ENCODE data around the gene SENP6.
"Not testable (repeated sequence)": the region's sequence is repeated elsewhere in the genome, so short reads cannot be mapped to it uniquely, and the experiment has no call there.

Gene SENP6

DNA sequence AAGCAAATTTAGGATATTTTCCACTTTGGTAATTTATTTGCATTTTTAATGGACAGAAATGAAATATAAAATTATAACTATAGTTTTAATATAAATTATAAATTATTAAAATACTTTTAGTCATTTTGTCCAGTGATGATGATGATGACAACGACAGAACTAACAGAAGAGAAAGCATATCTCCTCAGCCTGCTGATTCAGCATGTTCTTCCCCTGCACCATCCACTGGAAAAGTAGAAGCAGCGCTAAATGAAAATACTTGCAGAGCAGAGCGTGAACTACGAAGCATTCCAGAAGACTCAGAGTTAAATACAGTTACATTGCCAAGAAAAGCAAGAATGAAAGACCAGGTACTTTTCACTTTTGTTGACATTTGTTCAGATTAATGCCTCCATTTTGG is 64.9 kb downstream of the SENP6 start:
- DNase-seq = no peak

DNA sequence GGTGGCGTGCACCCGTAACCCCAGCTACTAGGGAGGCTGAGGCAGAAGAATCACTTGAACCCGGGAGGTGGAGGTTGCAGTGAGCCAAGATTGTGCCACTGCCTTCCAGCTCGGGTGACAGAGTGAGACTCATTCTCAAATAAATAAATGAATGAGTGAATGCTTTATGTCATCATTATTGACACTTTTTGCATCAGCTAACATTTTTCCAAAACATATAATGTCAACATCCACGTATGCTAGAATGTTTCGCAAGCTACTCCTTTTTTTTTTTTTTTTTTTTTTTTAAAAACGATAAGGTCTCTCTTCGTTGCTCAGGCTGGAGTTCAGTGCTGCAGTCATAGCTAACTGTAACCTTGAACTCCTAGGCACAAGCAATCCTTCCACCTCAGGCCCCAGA is 72.2 kb downstream of the SENP6 start:
- no peak for DNase-seq

DNA sequence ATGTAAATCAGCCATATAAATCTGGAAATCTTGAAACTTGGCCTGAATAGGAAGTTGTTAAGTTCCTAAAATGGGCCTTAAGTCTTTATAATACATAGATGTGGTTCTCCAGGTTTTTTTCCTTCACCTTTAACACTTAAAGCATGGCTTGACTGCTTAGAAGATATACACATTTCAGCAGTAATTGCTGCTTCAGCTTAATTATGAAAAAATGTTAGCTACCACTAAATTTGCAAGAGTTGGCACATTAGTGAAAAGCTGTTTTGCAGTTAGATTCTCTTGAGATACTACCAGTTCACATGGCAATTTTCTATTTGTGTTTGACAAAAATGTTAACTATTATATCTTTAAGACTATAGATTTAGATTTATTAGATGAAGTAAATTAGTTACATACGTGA is 74.7 kb downstream of the SENP6 start:
- no peak for DNase-seq

DNA sequence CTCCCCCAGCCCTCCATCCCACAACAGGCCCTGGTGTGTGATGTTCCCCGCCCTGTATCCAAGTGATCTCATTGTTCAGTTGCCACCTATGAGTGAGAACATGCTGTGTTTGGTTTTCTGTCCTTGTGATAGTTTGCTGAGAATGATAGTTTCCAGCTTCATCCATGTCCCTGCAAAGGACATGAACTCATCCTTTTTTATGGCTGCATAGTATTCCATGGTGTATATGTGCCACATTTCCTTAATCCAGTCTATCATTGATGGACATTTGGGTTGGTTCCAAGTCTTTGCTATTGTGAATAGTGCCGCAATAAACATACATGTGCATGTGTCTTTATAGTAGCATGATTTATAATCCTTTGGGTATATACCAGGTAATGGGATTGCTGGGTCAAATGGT is 80.9 kb downstream of the SENP6 start:
- not testable (repeated sequence) for DNase-seq

DNA sequence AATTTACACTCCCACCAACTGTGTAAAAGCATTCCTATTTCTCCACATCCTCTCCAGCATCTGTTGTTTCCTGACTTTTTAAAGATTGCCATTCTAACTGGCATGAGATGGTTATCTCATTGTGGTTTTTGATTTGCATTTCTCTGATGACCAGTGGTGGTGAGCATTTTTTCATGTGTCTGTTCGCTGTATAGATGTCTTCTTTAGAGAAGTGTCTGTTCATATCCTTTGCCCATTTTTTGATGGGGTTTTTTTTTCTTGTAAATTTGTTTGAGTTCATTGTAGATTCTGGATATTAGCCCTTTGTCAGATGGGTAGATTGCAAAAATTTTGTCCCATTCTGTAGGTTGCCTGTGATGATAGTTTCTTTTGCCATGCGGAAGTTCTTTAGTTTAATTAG is 81.3 kb downstream of the SENP6 start:
- DNase-seq = not testable (repeated sequence)

DNA sequence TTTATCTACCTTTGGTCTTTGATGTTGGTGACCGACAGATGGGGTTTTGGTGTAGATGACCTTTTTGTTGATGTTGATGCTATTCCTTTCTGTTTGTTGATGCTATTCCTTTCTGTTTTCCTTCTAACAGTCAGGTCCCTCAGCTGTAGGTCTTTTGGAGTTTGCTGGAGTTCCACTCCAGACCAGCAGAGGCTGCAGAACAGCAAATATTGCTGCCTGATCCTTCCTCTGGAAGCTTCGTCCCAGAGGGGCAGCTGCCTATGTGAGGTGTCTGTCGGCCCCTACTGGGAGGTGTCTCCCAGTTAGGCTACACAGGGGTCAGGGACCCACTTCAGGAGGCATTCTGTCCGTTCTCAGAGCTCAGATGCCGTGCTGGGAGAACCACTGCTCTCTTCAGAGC is 85.9 kb downstream of the SENP6 start:
- DNase-seq = not testable (repeated sequence)

DNA sequence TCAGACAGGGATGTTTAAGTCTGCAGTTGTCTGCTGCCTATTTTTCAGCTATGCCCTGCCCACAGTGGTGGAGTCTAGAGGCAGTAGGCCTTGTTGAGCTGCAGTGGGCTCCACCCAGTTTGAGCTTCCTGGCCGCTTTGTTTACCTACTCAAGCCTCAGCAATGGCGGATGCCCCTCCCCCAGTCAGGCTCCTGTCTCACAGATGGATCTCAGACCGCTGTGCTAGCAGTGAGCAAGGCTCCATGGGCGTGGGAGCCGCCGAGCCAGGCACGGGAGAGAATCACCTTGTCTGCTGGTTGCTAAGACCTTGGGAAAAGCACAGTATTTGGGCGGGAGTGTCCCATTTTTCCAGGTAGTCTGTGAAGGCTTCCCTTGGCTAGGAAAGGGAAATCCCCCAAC is 86.3 kb downstream of the SENP6 start:
- DNase-seq = not testable (repeated sequence)

DNA sequence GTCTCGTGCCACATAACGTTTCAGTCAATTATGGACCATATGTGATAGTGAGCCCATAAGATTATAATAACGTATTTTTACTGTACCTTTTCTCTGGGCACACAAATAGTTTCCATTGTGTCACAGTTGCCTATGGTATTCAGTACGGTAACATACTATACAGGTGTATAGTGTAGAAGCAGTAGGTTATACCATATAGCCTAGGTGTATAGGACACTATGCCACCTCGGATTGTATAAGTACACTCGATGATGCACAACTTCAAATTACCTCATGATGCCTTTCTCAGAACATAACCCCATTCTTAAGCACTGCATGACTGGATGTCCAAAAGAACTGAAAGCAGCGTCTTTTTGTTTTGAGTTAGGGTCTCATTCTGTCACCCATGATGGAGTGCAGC is 87.9 kb downstream of the SENP6 start:
- no peak for DNase-seq

DNA sequence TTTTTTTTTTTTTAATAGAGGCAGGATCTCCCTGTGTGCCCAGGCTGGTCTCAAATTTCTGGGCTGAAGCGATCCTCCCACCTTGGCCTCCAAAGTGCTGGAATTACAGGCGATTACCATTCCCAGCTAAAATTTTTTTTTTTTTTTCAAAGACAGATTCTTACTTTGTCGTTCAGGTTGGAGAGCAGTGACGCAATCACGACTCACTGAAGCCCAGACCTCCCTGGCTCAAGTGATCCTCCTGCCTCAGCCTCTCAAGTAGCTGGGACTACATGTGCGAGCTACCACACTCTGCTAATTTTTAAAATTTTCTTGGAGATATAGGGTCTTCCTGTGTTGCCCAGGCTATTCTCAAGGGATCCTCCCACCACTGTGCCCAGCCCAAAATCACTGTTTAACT is 89.3 kb downstream of the SENP6 start:
- DNase-seq = no peak

DNA sequence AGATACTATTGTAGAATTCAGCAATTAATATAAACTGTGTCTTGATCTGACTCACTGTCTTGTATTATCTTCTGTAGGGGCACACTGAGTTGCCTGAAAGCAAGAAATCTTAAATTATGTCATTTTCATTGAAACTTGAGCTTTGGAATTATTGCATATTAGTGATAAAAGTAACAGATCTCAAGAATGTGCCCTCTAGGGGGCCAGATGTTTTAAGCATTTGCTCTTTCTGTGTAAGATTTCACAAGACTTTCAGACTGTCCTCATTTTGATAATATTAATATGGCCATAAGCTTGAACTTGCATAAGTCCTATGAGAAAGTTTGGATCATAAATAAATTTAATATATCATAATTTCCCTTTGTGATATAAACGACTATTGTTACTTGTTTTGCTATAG is 91.9 kb downstream of the SENP6 start:
- no peak for DNase-seq

DNA sequence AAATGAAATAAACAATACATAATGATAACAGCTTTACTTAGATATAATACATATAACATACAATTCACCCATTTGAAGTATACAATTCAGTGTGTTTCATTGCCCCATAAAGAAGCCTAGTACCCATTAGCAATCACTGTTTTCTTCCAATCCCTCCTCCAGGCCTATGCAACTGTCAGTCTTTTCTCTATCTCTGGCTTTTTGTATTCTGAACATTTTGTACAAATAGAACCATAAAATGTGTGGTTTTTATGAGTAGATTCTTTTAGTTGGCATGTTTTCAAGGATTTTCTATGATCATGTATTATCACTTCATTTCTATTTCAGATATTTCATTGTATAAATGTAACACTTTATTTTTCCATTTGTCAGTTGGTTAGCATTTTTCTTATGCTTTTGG is 92.7 kb downstream of the SENP6 start:
- DNase-seq = no peak

DNA sequence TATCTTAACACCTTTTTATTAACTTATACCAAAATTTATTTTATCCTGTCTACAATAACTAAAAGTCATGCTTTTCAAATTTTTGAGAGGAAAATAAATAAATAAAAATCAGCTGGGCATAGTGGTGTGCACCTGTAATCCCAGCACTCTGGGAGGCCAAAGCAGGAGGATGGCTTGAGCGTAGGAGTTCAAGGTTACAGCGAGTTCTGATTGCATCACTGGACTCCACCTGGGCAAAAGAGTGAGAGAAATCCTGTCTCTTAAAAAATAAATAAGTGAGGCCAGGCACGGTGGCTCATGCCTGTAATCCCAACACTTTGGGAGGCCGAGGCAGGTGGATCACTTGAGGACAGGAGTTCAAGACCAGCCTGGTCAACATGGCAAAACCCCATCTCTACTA is 106.7 kb downstream of the SENP6 start:
- not testable (repeated sequence) for DNase-seq

DNA sequence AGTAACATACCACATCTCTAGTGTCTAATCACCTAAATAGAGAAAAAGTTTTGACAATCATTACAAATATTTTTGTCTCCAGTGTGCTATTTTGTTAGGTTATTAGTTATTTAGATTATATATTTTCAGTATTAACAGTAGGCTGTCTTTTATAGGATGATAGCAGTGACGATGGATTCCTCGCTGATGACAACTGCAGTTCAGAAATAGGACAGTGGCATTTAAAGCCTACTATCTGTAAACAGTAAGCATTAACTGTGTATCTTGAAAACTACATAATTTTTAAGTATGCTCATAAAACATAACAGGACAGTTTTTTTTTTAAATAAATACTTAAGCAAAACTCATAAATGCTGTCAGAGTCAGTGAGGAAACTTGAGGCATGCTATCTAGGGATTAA is 109.5 kb downstream of the SENP6 start:
- no peak for DNase-seq

DNA sequence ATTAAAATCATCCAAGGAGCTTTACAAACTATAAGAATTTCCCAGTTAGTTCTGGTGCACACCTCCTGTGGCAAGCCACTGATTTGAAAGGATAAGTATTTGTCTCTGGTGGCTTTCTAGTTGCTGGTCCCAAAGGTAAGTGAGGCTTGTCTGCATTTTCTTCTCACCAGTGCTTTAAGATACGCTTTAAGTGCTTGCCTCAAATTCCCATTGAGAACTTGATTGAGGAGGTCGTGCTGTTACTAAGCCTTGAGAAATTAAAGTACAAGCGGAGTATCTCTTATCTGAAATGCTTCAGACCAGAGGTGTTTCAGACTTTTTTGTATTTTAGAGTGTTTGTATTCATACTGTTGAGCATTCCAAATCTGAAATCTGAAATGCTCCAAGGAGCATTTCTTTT is 117.5 kb downstream of the SENP6 start:
- no peak for DNase-seq

DNA sequence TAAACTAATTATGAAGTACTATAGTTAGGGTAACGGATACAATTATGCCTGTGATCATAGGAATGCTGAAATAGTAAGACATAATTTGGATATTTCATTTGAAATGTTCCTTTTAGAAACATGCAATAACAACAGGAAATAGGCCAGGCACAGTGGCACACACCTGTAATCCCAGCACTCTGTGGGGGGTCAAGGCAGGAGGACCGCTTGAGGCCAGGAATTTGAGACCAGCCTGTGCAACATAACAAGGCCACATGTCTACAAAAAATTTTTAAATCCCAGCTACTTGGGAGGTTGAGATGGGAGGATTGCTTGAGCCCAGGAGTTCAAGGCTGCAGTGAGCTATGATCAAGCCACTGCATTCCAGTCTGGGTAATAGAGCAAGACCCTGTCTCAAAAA is 121.7 kb downstream of the SENP6 start:
- no peak for DNase-seq

DNA sequence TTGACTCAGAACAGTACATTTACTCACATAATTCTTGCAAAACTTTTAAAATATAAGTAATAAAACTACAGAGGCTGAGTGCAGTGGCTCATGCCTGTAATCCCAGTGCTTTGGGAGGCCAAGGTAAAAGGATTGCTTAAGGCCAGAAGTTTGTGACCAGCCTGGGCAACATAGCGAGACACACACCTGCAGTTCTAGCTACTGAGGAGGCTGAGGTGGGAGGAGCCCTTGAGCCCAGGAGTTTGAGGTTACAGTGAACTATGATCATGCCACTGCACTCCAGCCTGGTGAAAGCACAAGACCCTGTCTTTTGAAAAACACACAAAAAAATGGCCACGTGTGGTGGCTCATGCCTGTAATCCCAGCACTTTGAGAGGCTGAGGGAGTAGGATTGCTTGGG is 125.5 kb downstream of the SENP6 start:
- no peak for DNase-seq

DNA sequence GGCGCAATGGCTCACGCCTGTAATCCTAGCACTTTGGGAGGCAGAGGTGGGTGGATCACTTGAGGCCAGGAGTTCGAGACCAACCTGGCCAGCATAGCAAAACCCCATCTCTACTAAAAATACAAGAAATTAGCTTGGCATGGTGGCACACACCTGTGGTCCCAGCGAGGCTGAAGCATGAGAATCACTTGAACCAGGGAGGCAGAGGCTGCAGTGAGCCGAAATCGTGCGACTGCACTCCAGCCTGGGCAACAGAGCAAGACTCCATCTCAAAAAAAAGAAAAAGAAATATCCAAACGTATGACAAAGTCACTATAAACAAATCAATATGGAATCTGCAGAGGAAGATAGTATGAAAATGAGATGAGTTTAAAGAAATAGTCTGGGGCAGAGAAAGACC is 129.3 kb downstream of the SENP6 start:
- DNase-seq = not testable (repeated sequence)

DNA sequence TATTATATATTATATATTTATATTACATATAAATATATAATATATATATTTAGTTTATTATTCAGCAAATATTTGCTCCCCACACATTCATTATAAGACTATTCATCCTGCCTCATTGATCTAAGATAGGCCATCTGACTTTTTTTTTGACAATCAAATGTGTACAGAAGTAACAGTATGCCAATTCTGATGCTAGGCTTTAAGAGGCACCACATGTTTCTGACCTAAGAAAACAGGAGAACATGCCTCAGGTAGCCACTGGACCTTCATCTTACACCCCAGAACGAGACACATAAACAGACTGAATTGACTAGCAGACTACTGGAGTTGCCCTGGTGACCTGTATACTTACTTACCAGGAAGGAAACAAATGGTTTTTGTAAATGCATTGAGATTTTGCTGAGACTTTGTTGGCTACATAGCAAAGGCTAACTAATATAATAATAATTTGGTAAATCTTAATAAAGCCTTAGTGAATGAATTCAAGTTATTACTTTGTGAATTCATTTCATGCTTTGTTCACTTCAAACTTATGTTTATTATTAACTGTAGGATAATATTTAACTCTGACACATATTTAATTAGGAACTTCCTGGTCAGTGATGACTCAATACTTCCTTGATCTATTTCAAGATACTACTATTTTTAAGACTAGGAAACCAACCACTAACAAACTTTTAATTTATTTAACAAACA is 134.0 kb downstream of the SENP6 start:
- no peak for DNase-seq

DNA sequence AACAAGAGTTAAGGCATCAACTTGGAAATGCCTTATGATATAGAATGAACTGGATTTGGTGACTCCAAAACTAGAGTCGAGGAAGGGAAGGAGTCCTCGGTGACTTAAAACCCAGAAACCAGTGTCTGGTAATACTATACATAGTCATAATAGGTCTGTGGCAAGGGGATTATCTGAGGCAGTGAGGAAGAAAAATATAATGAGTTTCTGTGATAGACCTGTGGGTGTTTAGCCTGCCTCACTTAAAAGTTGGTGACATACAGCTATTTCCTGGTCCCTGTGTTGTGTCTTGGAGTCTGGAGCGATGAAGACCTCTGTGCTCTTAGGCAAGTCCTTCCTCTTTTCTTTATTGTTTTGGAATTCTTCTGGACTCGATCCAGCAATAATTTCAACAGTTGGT is 142.3 kb downstream of the SENP6 start:
- DNase-seq = no peak

DNA sequence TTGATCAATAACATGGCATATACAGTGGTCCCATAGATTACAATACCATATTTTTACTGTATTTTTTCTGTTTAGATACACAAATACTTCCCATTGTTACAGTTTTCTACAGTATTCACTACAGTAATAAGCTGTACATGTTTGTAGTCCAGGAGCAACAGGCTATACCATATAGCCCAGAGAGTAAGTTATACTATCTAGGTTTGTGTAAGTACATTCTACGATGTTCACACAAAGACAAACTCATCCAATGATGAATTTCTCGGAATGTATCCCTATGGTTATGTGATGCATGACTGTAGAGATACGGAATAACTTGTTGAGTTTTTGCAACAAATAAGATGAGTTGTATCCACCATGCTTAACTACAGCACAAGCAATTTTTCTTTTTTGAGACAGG is 143.7 kb downstream of the SENP6 start:
- DNase-seq = no peak

DNA sequence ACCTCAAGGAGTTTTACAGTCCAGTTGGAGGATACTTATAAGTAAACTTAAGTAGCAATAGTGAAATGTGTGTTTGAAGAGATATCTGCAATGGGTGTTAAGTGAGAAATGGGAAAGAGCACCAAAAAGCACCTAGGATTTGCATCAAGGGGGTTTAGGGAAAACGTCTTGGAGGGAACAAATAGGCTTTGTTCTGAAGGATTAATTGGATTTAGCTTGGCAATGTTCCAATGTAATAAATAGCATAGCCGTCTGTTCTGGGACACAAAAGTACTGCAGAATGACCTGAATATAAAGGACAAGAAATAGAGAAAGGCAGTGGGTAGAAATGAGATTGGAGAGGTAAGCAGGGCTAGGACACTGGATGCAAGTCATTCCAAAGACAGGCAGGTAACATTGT is 144.5 kb downstream of the SENP6 start:
- no peak for DNase-seq

DNA sequence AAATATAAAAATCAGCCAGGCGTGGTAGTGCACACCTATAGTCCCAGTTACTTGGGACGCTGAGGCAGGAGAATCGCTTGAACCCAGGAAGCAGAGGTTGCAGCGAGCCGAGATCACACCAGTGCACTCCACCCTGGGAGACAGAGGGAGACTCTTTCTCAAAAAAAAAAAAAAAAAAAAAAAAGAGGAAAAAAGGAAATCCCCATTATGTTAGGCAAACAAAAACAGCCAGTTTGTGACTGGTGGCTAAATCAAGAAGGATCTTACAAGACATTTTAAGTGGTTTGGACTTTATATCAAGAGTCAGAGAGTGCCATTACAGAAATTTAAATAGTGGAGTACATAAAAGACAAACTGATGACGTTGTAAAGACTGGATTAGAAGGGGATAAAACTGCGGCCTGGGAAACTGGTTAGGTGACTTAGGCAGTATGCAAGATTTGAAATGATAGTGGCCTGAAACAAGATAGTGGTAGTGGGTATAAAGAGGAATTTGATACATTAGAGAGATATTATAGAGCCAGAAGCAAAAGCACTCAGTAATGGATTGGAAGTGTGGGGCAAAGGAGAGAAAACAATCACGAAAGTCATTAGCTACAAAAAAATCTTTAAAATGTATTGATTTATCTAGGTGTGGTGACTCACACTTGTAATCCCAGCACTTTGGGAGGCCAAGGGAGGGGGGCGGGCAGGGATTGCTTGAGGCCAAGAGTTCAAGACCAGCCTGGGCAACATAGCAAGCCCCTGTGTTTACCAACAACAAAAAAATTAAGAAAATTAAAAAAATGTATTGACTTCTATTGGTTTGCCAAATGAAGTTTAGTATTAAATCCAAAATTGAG is 145.7 kb downstream of the SENP6 start:
- no peak for DNase-seq

DNA sequence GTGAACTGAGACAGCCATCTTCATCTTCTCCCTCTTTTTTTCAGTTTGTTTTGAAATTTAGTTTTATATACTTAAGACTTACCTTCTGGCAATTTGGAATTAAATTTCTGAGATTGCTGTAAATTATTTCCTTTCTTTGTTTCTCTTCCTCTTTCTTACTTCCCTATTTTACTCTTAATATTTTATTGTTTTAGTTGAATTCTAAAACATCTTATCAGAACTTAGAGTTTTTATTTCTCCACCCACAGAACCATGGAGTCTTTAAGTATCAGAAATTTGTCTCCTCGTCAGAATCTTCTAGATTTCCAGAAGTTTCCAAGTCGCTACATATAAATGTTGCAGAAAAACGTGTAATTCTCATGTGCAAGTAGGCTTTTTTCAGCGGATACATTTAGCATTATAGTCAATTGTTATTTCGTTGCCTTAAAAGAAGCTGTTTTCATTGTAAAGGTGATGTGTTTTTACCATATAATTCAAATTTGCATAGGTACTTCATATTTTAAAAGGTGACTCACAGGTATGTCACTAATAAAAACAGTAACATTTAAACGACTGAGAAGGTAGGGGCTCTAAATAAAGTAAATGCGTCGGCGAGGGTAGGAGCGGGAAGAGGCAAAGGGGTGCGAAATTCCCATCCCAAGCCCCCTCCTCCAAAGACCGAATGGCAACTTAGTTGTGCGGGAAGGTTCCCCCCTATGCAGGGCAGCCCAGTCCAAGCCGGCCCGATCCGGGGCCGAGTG is 146.5 kb downstream of the SENP6 start:
- no peak for DNase-seq
